IMR-90 (cell line): ENCODE data around the gene FDXR. TPM values are rescaled to one million over a fixed set of nuclear protein-coding genes. Genes with fewer than 3 reads are reported as not detected.

Experiments used
- ATAC-seq: fragments of 200-7000 bp; cut with Tn5 transposase; 2 replicates; pipeline ENCODE4 v1.9.1; 2020; ENCODE audit warnings: low read depth, mild to moderate bottlenecking, moderate library complexity
- BruUV-seq: library from RNA; stranded (reverse); fragments of 400-500 nt; replicated peaks from 2 replicates; lab custom pipeline; 2021; lab: Mats Ljungman, UMichigan
- CTCF ChIA-PET: fragments of 300-600 bp; formaldehyde crosslinking; extraction: SDS; loops from one replicate; lab custom pipeline; 2021; ENCODE audit warnings: antibody characterized with exemption; lab: Yijun Ruan, JAX
- POLR2A ChIA-PET: fragments of 300-600 bp; sonication (Branson Sonifier 250); formaldehyde crosslinking; loops from one replicate; lab custom pipeline; 2022; ENCODE audit warnings: antibody characterized with exemption; ENCODE audit not compliant: unreplicated experiment; lab: Charles Lee
- DNase-seq: peaks from one replicate; pipeline ENCODE4 v3.0.0; 2013
- H2AFZ ChIP-seq: replicated peaks from 2 replicates; pipeline ENCODE3; 2013; ENCODE audit warnings: low read length, mild to moderate bottlenecking; ENCODE audit not compliant: poor library complexity
- H2AK5ac ChIP-seq: 2 replicates; pipeline ENCODE4 v1.6.1; 2013; ENCODE audit warnings: low read depth, low read length, inconsistent platforms
- H2AK9ac ChIP-seq: replicated peaks from 2 replicates; pipeline ENCODE3; 2013; ENCODE audit warnings: mild to moderate bottlenecking, low read depth, low read length, moderate library complexity; ENCODE audit not compliant: poor library complexity
- H2BK120ac ChIP-seq: 2 replicates; pipeline ENCODE4 v1.6.1; 2013; ENCODE audit warnings: low read depth, low read length, inconsistent platforms
- H2BK15ac ChIP-seq: 3 replicates; pipeline ENCODE4 v1.6.1; 2013; ENCODE audit warnings: low read depth, low read length, inconsistent platforms
- H2BK20ac ChIP-seq: 2 replicates; pipeline ENCODE4 v1.6.1; 2013; ENCODE audit warnings: low read depth, mild to moderate bottlenecking, inconsistent platforms, low read length, moderate library complexity
- H2BK5ac ChIP-seq: 2 replicates; pipeline ENCODE4 v1.6.1; 2013; ENCODE audit warnings: mild to moderate bottlenecking, low read depth, low read length, inconsistent platforms; ENCODE audit not compliant: poor library complexity, severe bottlenecking
- H3K14ac ChIP-seq: replicated peaks from 2 replicates; pipeline ENCODE4 v1.6.1; 2013; ENCODE audit warnings: low read depth, low read length, inconsistent platforms
- H3K18ac ChIP-seq: 2 replicates; pipeline ENCODE4 v1.6.1; 2013; ENCODE audit warnings: low read depth, low read length, control low read depth
- H3K23ac ChIP-seq: 2 replicates; pipeline ENCODE4 v1.6.1; 2013; ENCODE audit warnings: low read depth, low read length, inconsistent platforms
- H3K27ac ChIP-seq: 2 replicates; pipeline ENCODE4 v1.5.1; 2013; ENCODE audit warnings: mild to moderate bottlenecking, control low read depth, low read length; ENCODE audit not compliant: insufficient read depth
- H3K27me3 ChIP-seq: 2 replicates; pipeline ENCODE4 v1.6.1; 2013; ENCODE audit warnings: low read length; ENCODE audit not compliant: control insufficient read depth, insufficient read depth
- H3K36me3 ChIP-seq: 2 replicates; pipeline ENCODE4 v1.6.1; 2013; ENCODE audit warnings: low read length, mixed read lengths; ENCODE audit not compliant: control insufficient read depth, insufficient read depth
- H3K4ac ChIP-seq: 2 replicates; pipeline ENCODE4 v1.6.1; 2013; ENCODE audit warnings: low read depth, low read length, inconsistent platforms
- H3K4me1 ChIP-seq: 2 replicates; pipeline ENCODE4 v1.6.1; 2013; ENCODE audit warnings: low read length, mixed read lengths; ENCODE audit not compliant: control insufficient read depth, insufficient read depth
- H3K4me2 ChIP-seq: 2 replicates; pipeline ENCODE4 v1.6.1; 2013; ENCODE audit warnings: low read depth, mild to moderate bottlenecking, control low read depth, low read length, moderate library complexity
- H3K4me3 ChIP-seq: 2 replicates; pipeline ENCODE4 v1.5.1; 2013; ENCODE audit warnings: low read depth, mild to moderate bottlenecking, control low read depth, low read length, moderate library complexity; ENCODE audit not compliant: insufficient read depth
- H3K56ac ChIP-seq: 2 replicates; pipeline ENCODE4 v1.6.1; 2013; ENCODE audit warnings: low read length, inconsistent platforms; ENCODE audit not compliant: insufficient read depth; ENCODE audit errors: extremely low read depth
- H3K79me1 ChIP-seq, 2 experiments: 2 replicates each; pipeline ENCODE4 v1.6.1; 2013; ENCODE audit warnings: low read length in 2 of 2, inconsistent platforms in 1 of 2, low read depth in 1 of 2
- H3K9ac ChIP-seq: 2 replicates; pipeline ENCODE4 v1.6.1; 2013; ENCODE audit warnings: low read depth, low read length, control low read depth
- H3K9me1 ChIP-seq: 2 replicates; pipeline ENCODE4 v1.6.1; 2013; ENCODE audit warnings: low read length, inconsistent platforms; ENCODE audit not compliant: insufficient read depth
- H3K9me3 ChIP-seq: 2 replicates; pipeline ENCODE4 v1.6.1; 2013; ENCODE audit warnings: low read length; ENCODE audit not compliant: control insufficient read depth, insufficient read depth
- H4K20me1 ChIP-seq: 2 replicates; pipeline ENCODE4 v1.6.1; 2013; ENCODE audit warnings: low read length, inconsistent platforms; ENCODE audit not compliant: insufficient read depth
- H4K5ac ChIP-seq: 2 replicates; pipeline ENCODE4 v1.6.1; 2013; ENCODE audit warnings: mild to moderate bottlenecking, low read depth, low read length, control low read depth
- H4K8ac ChIP-seq, 2 experiments: 2 replicates each; pipeline ENCODE4 v1.6.1; 2013; ENCODE audit warnings: low read depth in 2 of 2, low read length in 2 of 2, control low read depth in 1 of 2, inconsistent platforms in 1 of 2
- H4K91ac ChIP-seq: 2 replicates; pipeline ENCODE4 v1.6.1; 2013; ENCODE audit warnings: low read depth, low read length, inconsistent platforms; ENCODE audit not compliant: insufficient read depth
- BHLHE40 ChIP-seq: fragments of 150-350 bp; IDR thresholded peaks from 2 replicates; pipeline ENCODE4 v1.6.1; 2016; ENCODE audit warnings: mild to moderate bottlenecking, low read depth, low read length
- CEBPB ChIP-seq: IDR thresholded peaks from 2 replicates; pipeline ENCODE4 v1.6.1; 2012; ENCODE audit warnings: low read depth, low read length, improper control_type of control experiment
- CTCF ChIP-seq: conservative IDR thresholded peaks from 2 replicates; pipeline ENCODE4 v1.5.1; 2012; ENCODE audit warnings: mild to moderate bottlenecking, low read depth, low read length, improper control_type of control experiment
- FOS ChIP-seq: fragments of 150-350 bp; IDR thresholded peaks from 2 replicates; pipeline ENCODE4 v1.6.1; 2016; ENCODE audit warnings: low read depth, low read length
- MAFK ChIP-seq: IDR thresholded peaks from 2 replicates; pipeline ENCODE4 v1.6.1; 2012; ENCODE audit warnings: low read depth, low read length, improper control_type of control experiment
- MAZ ChIP-seq: IDR thresholded peaks from 2 replicates; pipeline ENCODE4 v1.6.1; 2012; ENCODE audit warnings: low read depth, mild to moderate bottlenecking, low read length, improper control_type of control experiment, moderate library complexity, borderline replicate concordance
- MXI1 ChIP-seq: IDR thresholded peaks from 2 replicates; pipeline ENCODE4 v1.6.1; 2012; ENCODE audit warnings: low read depth, mild to moderate bottlenecking, low read length, moderate library complexity, borderline replicate concordance
- POLR2A ChIP-seq: IDR thresholded peaks from 2 replicates; pipeline ENCODE4 v1.6.1; 2012; ENCODE audit warnings: mild to moderate bottlenecking, low read depth, low read length
- RAD21 ChIP-seq: IDR thresholded peaks from 2 replicates; pipeline ENCODE4 v1.6.1; 2012; ENCODE audit warnings: low read length, improper control_type of control experiment
- RCOR1 ChIP-seq: IDR thresholded peaks from 2 replicates; pipeline ENCODE4 v1.6.1; 2012; ENCODE audit warnings: mild to moderate bottlenecking, low read length, improper control_type of control experiment; ENCODE audit not compliant: insufficient replicate concordance
- RFX5 ChIP-seq: IDR thresholded peaks from 2 replicates; pipeline ENCODE4 v1.8.0; 2012; ENCODE audit warnings: low read depth, mild to moderate bottlenecking, low read length, moderate library complexity
- SMC3 ChIP-seq: fragments of 150-350 bp; IDR thresholded peaks from 2 replicates; pipeline ENCODE4 v1.6.1; 2016; ENCODE audit warnings: low read depth, mild to moderate bottlenecking, antibody characterized with exemption, low read length, moderate library complexity
- WGBS, 2 experiments: methylation state at CpG; one replicate each; pipeline versions ENCODE4 v1.1.5 to v1.1.7; 2013; ENCODE audit warnings: missing lambda C conversion rate in 2 of 2; ENCODE audit not compliant: insufficient read length in 1 of 2; ENCODE audit errors: extremely low coverage in 2 of 2; 5-methylcytosine and 5-hydroxymethylcytosine counted together
- dilution Hi-C: fragments of 300-500 bp; cut with HindIII; formaldehyde crosslinking; loops from one replicate; pipeline ENCODE4 v1.14.3; 2018; ENCODE audit warnings: low sequenced_read_pairs; ENCODE audit not compliant: unreplicated experiment
- in situ Hi-C: fragments of 300-500 bp; cut with MboI; formaldehyde crosslinking; loops from 3 replicates; pipeline ENCODE4 v1.14.3; 2019; ENCODE audit warnings: low sequenced_read_pairs, inconsistent platforms, mixed read lengths
- intact Hi-C: fragments of 100-400 bp; cut with micrococcal nuclease; formaldehyde crosslinking; loops from 2 replicates; pipeline ENCODE4 v1.10.0; 2022
- polyA plus RNA-seq, 3 experiments: library from polyadenylated mRNA; depleted of rRNA; stranded (reverse); fragments of >200 nt; gene quantifications; 2 replicates each; pipeline ENCODE4 v1.2.3, GENCODE V29; 2012; ENCODE audit warnings: low replicate concordance in 1 of 3
- total RNA-seq: library from RNA; depleted of rRNA; stranded (reverse); fragments of >200 nt; gene quantifications from 2 replicates; pipeline ENCODE4 v1.2.3, GENCODE V29; 2012

The FDXR gene
- total and polyA plus RNA-seq, 2 of the 4 experiments (the other 2 are of a cell fraction), result 12.4 to 18.6 TPM

- no peak for TF ChIP-seq MAFK
- no peak for TF ChIP-seq POLR2A
- no peak for TF ChIP-seq RFX5
- no peak for TF ChIP-seq MAZ
- no peak for TF ChIP-seq SMC3
- TF ChIP-seq RAD21, result no peak
- no peak for TF ChIP-seq FOS
- no peak for TF ChIP-seq BHLHE40
- TF ChIP-seq CEBPB, result no peak
- TF ChIP-seq RCOR1, result no peak
- TF ChIP-seq MXI1, result no peak
- no peak for TF ChIP-seq CTCF
- no peak overlapping the region for H4K5ac ChIP-seq
- no TSS peak for BruUV-seq
- H3K18ac ChIP-seq, result no peak overlapping the region
- H2BK5ac ChIP-seq, result no peak overlapping the region
- H3K79me1 ChIP-seq, result no peaks in the 10 kb centered on the region
- no peak overlapping the region for H2AK9ac ChIP-seq
- DNase-seq (no peak), ATAC-seq (no peak)
- no peaks in the 10 kb centered on the region for H3K4me1 ChIP-seq
- ChIA-PET POLR2A (no interaction called here), CTCF (no interaction called here)
- H2AK5ac ChIP-seq, result no peak overlapping the region
- no peak overlapping the region for H4K8ac ChIP-seq
- intact Hi-C loops, result no loop called here
- WGBS, 2 experiments, result 79% methylated on average over 4 of the region's 13 CpGs; no CpG with 5 or more reads in 1 of the 2 experiments
- H2BK15ac ChIP-seq, result no peak overlapping the region
- H3K36me3 ChIP-seq, result no peaks in the 10 kb centered on the region
- no peak overlapping the region for H4K91ac ChIP-seq
- no peak overlapping the region for H3K56ac ChIP-seq
- H3K23ac ChIP-seq, result no peak overlapping the region
- no peak overlapping the region for H2AFZ ChIP-seq
- H3K9me3 ChIP-seq, result no peaks in the 10 kb centered on the region
- no peak overlapping the region for H3K9ac ChIP-seq
- H3K27ac ChIP-seq, result no peak overlapping the region
- H4K20me1 ChIP-seq, result no peaks in the 10 kb centered on the region
- H2BK20ac ChIP-seq, result no peak overlapping the region
- no peak overlapping the region for H3K4me3 ChIP-seq
- H3K9me1 ChIP-seq, result no peaks in the 10 kb centered on the region
- in situ Hi-C loops, result no loop called here
- peaks cover 37% of the 10 kb centered on the region for H3K27me3 ChIP-seq
- H3K14ac ChIP-seq, result no peak overlapping the region
- dilution Hi-C loops, result no loop called here
- no peak overlapping the region for H2BK120ac ChIP-seq
- H3K4me2 ChIP-seq, result no peak overlapping the region
- H3K4ac ChIP-seq, result no peak overlapping the region
Observed at GRCh38 chr17:74916136-74916850, 43.5 kb upstream of the FDXR start.
